Fibroblast of peridontal ligament (primary cell): ENCODE measurements around the gene EHHADH.
"Not testable (repeated sequence)": the region's sequence is repeated elsewhere in the genome, so short reads cannot be mapped to it uniquely, and the experiment has no call there.

ENCODE experiments used
- DNase-seq: peaks from one replicate; pipeline ENCODE4 v3.0.0-alpha.2; 2010; ENCODE audit errors: extremely low read depth

The EHHADH gene

GRCh38 chr3:185251272-185251671, 2.6 kb downstream of the EHHADH start:
- no peak for DNase-seq

GRCh38 chr3:185250653-185251052, 3.2 kb downstream of the EHHADH start:
- no peak for DNase-seq

- DNase-seq, result peak; percentile 15
Measured at GRCh38 chr3:185250247-185250646, 3.6 kb downstream of the EHHADH start.

GRCh38 chr3:185242642-185243041, 11.2 kb downstream of the EHHADH start:
- no peak for DNase-seq

GRCh38 chr3:185236969-185237368, 16.9 kb downstream of the EHHADH start:
- no peak for DNase-seq

- DNase-seq, result no peak
Measured at GRCh38 chr3:185233328-185233727, 20.5 kb downstream of the EHHADH start.

GRCh38 chr3:185226526-185226925, 27.3 kb downstream of the EHHADH start:
- not testable (repeated sequence) for DNase-seq

GRCh38 chr3:185225523-185225922, 28.3 kb downstream of the EHHADH start:
- DNase-seq, result peak; percentile 76

GRCh38 chr3:185225080-185225479, 28.8 kb downstream of the EHHADH start:
- no peak for DNase-seq

GRCh38 chr3:185221203-185221602, 32.6 kb downstream of the EHHADH start:
- no peak for DNase-seq

GRCh38 chr3:185216607-185216958, 37.3 kb downstream of the EHHADH start:
- peak; percentile 43 for DNase-seq

- DNase-seq, result peak; percentile 56
Measured at GRCh38 chr3:185215873-185216606, 37.8 kb downstream of the EHHADH start.

- no peak for DNase-seq
Measured at GRCh38 chr3:185212559-185212958, 41.3 kb downstream of the EHHADH start.

- DNase-seq, result no peak
Measured at GRCh38 chr3:185212086-185212485, 41.8 kb downstream of the EHHADH start.

- DNase-seq, result no peak
Measured at GRCh38 chr3:185210621-185211142, 43.2 kb downstream of the EHHADH start.

GRCh38 chr3:185208823-185209222, 45.0 kb downstream of the EHHADH start:
- no peak for DNase-seq

- DNase-seq, result peak; percentile 42
Measured at GRCh38 chr3:185207931-185208746, 45.7 kb downstream of the EHHADH start.

- no peak for DNase-seq
Measured at GRCh38 chr3:185207481-185207880, 46.4 kb downstream of the EHHADH start.

- no peak for DNase-seq
Measured at GRCh38 chr3:185205865-185206264, 48.0 kb downstream of the EHHADH start.

GRCh38 chr3:185204894-185205293, 49.0 kb downstream of the EHHADH start:
- DNase-seq, result no peak

GRCh38 chr3:185200639-185201038, 53.2 kb downstream of the EHHADH start:
- peak; percentile 71 for DNase-seq

GRCh38 chr3:185199671-185200070, 54.2 kb downstream of the EHHADH start:
- no peak for DNase-seq

GRCh38 chr3:185199206-185199605, 54.6 kb downstream of the EHHADH start:
- DNase-seq, result no peak
